ENCODE results near the gene RFNG.
A peak's percentile ranks its signal among the peaks of the same experiment; 100 is the strongest.

The RFNG gene

DNA sequence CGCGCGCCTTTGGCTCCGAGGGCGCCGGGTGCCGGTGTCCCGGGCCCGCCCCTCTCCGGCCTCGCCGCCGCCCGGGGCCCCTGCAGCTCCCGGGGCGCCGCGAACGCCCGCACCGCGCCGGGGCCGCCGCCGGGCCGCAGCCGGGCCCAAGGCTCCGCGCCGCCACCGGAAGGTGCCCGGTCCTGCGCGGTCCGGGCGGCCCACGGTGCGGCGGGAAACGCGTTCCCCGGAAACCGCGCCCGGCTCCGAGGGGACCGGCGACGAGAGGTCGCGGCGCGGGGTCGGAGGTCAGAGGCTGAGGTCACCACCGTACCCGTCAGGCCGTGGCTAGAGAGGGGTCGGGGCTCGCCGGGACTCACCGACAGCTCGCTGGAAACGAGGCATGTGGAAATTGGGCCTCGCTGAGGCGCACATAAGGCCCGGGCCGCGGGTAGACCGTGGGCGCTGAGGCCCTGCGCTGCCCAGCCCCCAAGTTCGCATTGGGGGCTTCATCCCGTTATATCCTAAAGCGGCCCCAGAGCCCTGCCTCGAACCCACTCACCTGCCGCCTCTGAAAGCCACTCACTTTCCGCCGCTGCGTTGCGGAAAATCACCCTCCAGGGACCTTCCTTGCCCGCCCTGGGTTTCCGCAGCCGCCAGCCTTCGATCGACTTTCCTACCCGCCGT is 14.2 kb upstream of the RFNG start, which contains the start of gene DUS1L:
Gene DUS1L, minus strand, starts transcription at position 167 of the 666 bp plus-strand sequence. CDS start 745 bp downstream, outside the sequence.
- Histone ChIP-seq H3K9me3 (ENCODE audit: insufficient read depth, low read depth, low read length) (no peaks in the 10 kb centered on the region), H3K4me3 (ENCODE audit: low read length) (peak within 1 kb of the TSS; percentile 87), H3K36me3 (ENCODE audit: insufficient read depth, low read length) (peaks cover 32% of the 10 kb centered on the region), H3K27me3 (ENCODE audit: insufficient read depth, low read length) (no peaks in the 10 kb centered on the region), H3K9ac (ENCODE audit: low read depth, low read length) (peak within 1 kb of the TSS; percentile 91), H3K27ac (ENCODE audit: low read depth, low read length) (no peak within 1 kb of the TSS), H3K4me1 (ENCODE audit: insufficient read depth, low read length) (no peaks in the 10 kb centered on the region)
- 11% methylated on average over 88 of the region's 88 CpGs for WGBS

DNA sequence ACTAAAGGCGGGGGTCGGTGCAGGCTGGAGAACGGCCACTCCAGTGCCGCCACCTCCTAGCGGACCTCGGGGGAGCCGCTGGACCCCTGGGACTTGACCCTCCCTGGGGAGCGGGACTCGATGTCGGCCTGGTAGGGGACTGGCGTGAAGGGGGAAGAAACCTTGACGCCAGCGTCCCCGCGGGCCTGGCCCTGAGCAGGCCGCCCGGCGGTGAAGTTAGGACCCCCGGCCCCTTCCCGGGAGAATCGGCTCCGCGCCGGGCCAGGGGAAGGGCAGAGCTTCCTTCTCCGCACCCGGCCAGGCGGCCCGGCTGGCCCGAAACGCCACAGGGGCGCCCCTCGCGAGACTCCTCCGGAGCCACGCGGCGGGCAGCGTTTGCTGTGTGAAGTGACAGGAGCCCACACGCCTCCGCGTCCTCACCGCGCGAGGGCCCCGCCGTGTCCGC is 13.6 kb upstream of the RFNG start:
- H3K4me1 ChIP-seq (ENCODE audit: insufficient read depth, low read length): no peaks in the 10 kb centered on the region
- no peaks in the 10 kb centered on the region for H3K9me3 ChIP-seq (ENCODE audit: insufficient read depth, low read depth, low read length)
- H3K4me3 ChIP-seq (ENCODE audit: low read length): peak overlapping the region; percentile 87
- H3K27ac ChIP-seq (ENCODE audit: low read depth, low read length): no peak overlapping the region
- peak overlapping the region; percentile 70 for H3K9ac ChIP-seq (ENCODE audit: low read depth, low read length)
- H3K36me3 ChIP-seq (ENCODE audit: insufficient read depth, low read length): peaks cover 37% of the 10 kb centered on the region
- no peaks in the 10 kb centered on the region for H3K27me3 ChIP-seq (ENCODE audit: insufficient read depth, low read length)
- 2% methylated on average over 47 of the region's 47 CpGs for WGBS

DNA sequence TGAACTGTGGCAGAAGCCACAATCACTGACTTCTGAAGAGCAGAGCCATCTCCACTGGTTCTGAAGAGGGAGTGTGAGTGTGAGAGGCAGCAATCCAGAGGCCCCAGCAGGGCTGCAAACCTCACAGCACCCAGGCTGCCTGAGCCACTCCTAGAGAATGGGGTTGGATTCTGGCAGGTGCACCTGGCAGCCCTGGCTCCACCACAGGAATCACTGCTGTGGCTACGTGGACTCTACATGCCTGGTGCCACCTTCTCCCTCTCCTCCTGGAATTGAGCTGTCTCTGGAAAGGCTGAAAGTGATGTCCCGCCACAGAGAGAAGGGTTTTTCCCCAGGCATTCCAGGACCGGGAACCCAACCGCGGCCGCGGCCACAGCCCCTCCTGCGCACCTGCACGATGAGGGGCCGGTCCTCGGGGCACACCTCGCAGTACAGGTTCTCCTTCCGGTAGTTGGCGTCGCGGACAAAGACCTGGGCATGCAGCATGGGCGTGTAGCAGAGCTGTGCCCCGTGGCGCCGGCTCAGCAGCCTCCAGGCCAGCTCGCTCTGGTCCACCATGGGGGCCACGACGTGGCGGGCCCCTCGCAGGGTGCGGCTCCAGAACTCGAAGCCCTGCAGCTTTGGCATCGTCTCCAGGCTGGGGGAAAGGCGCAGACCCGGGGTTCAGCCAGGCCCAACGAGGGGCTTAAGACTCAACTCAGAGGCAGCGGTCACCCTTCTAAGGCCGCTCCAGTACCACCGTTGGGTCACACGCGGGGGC is 13.0 kb upstream of the RFNG start:
- 58% methylated on average over 36 of the region's 36 CpGs for WGBS
- peak overlapping the region; percentile 70 for H3K9ac ChIP-seq (ENCODE audit: low read depth, low read length)
- H3K36me3 ChIP-seq (ENCODE audit: insufficient read depth, low read length): peaks cover 43% of the 10 kb centered on the region

DNA sequence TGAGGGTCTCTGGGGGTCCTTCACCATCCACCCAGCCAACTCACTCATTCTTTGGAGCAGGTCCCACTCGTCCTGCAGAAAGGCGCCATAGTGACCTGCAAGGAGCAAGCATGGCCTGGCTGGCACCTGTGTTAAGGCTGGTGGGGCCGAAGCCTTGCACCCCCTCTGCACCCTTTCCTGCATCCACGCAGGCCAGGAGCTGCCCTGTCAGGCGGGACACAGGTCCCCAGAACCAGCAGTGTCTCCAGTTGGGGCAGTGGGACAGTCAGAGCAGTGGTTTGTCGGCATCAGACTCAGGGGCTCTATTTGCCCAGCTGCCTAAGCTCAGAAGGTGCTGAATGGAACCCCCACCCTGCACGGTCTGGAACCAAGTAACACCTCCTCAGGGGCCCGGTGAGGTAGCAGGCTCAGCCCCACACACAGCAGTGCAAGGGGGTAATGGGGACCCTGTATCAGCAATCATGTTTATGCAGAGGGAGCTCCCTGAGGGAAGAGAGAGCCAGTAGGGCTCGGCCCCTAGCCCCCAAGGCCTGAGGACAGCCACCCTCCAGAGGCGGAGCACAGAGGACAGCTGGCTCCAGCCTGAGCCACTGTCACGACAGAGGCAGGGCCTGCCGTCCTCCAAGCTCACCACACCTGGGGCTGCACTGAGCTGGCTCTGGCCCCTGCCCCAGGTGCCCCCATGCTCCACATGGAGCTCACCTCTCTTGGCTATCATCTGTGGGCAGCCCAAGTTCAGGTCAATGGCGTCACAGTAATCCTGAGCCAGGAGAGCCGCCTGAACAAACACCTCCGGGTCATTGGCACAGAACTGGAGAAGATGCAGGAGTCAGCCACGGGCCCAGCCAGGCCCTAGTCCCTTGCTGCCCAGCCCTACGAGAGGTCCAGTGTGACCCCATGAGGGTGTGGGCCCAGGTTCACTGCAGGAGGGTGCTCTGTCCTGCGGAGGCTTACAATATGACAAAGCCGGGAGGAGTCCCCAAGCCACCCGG is 12.1 kb upstream of the RFNG start:
- no peak overlapping the region for H3K27ac ChIP-seq (ENCODE audit: low read depth, low read length)
- 91% methylated on average over 20 of the region's 20 CpGs for WGBS
- no peaks in the 10 kb centered on the region for H3K4me1 ChIP-seq (ENCODE audit: insufficient read depth, low read length)
- no peak overlapping the region for H3K9ac ChIP-seq (ENCODE audit: low read depth, low read length)
- no peaks in the 10 kb centered on the region for H3K27me3 ChIP-seq (ENCODE audit: insufficient read depth, low read length)
- no peaks in the 10 kb centered on the region for H3K9me3 ChIP-seq (ENCODE audit: insufficient read depth, low read depth, low read length)
- peaks cover 52% of the 10 kb centered on the region for H3K36me3 ChIP-seq (ENCODE audit: insufficient read depth, low read length)
- H3K4me3 ChIP-seq (ENCODE audit: low read length): peak overlapping the region; percentile 87

More for the DNA sequence above, 13.0 kb upstream of the RFNG start:
- H3K27ac ChIP-seq (ENCODE audit: low read depth, low read length): no peak overlapping the region
- no peaks in the 10 kb centered on the region for H3K4me1 ChIP-seq (ENCODE audit: insufficient read depth, low read length)
- H3K4me3 ChIP-seq (ENCODE audit: low read length): peak overlapping the region; percentile 87
- no peaks in the 10 kb centered on the region for H3K27me3 ChIP-seq (ENCODE audit: insufficient read depth, low read length)
- H3K9me3 ChIP-seq (ENCODE audit: insufficient read depth, low read depth, low read length): no peaks in the 10 kb centered on the region

DNA sequence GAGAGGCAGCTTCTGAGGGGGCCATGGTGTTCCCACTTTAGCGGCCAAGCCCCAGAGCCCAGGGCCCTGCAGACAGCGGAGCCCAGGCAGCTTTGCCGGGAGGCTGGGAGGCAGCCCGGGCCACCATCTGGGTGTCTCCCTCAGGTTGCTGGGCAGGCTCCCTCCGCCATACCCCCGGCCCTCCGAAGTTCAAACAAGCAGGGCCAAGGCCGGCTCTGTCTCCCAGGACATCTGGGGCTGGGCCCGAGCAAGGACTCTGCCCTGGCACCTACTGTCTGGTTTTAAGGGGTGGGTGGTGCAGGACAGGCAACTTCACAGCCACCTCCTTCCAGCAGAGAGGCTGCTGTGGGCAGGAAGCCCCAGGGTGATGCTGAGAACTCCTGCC is 11.4 kb upstream of the RFNG start:
- Histone ChIP-seq H3K4me1 (ENCODE audit: insufficient read depth, low read length) (no peaks in the 10 kb centered on the region), H3K9ac (ENCODE audit: low read depth, low read length) (no peak overlapping the region), H3K36me3 (ENCODE audit: insufficient read depth, low read length) (peaks cover 58% of the 10 kb centered on the region), H3K9me3 (ENCODE audit: insufficient read depth, low read depth, low read length) (no peaks in the 10 kb centered on the region), H3K27me3 (ENCODE audit: insufficient read depth, low read length) (no peaks in the 10 kb centered on the region), H3K27ac (ENCODE audit: low read depth, low read length) (no peak overlapping the region), H3K4me3 (ENCODE audit: low read length) (no peak overlapping the region)
- 96% methylated on average over 9 of the region's 9 CpGs for WGBS

DNA sequence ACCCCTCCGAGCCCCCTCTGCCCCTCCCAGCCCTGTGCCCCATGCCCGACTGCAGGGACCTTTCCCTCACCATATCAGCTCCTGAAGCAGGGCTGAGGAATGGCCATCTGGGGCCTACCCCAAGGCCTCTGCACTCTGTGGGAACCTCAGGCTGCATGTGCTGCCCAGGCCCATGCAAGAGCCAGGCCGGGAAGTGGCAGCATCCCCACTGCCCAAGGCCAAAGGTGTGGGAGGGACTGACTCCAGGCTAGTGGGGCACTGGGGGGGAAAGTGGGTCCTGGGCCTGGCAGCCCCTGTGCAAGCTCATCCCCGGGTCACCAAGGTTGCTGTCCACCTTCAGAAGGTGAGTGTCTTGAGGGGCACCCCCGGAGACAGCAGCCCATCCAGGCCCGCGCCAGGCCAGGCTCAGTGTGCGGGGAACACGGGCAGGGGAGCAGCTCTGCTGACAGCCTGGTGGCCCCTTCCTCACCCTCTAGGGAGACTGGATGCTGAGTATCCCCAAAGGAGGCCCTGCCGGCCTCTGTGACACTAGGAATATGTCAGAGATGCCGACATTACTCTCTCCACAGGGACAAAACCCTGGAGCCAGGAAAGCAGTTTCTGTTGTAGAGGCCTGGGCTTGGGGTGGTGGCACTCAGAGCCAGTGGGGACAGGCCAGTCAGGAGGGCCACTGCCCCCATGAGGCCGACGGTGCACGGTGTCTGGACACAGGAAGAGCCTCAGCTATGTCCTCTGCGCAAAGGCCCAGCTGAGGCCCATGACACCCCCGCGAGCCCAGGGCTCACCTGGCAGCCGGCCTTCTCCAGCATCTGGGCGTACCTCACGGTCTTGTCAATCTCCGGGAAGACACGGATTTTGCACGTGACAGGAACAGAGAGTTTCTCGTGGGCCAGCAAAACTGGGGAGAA is 10.7 kb upstream of the RFNG start:
- H3K27ac ChIP-seq (ENCODE audit: low read depth, low read length): no peak overlapping the region
- H3K27me3 ChIP-seq (ENCODE audit: insufficient read depth, low read length): no peaks in the 10 kb centered on the region
- peaks cover 64% of the 10 kb centered on the region for H3K36me3 ChIP-seq (ENCODE audit: insufficient read depth, low read length)
- H3K4me3 ChIP-seq (ENCODE audit: low read length): no peak overlapping the region
- H3K9ac ChIP-seq (ENCODE audit: low read depth, low read length): no peak overlapping the region
- 94% methylated on average over 24 of the region's 24 CpGs for WGBS
- no peaks in the 10 kb centered on the region for H3K4me1 ChIP-seq (ENCODE audit: insufficient read depth, low read length)
- H3K9me3 ChIP-seq (ENCODE audit: insufficient read depth, low read depth, low read length): no peaks in the 10 kb centered on the region

DNA sequence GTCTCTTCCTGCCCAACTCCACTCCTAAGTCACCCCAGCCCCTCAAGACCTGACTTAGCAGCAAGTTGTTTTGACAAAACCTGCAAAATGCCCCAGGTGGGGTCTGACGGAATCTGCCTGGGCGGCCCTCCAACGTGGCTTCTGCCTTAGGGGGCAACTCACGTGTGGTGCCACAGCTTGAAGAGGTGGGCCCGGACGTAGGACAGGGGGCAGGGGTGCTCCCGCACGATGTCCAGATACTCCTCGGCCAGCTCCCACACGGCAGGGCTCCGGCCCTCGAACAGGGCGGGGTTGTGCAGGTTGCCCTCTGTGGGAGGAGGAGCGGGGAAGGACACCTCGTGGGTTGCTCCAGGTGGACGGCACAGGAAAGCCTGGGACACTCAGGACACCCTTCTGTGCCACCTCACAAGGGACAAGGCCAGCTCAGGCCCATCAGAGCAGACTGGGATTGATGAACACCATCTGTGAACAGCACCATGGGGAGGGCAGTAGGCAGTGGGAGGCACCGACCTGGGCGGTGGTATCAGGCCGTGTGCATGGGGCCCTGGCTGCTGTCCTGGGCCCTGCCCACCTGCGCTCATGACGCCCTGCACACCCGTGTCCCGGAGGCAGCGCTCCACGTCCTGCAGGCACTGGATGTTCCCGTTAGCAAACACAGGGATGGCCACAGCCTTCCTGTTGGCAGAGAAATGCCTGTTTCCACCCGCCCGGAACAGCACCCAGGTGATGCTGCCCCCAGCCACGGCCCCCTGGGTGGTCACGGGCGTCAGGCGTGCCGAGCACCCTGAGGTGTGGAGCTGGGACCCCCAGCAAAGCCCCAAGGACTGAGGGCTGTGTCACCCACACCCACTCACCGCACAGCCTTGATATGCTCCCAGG is 9.7 kb upstream of the RFNG start:
- Histone ChIP-seq H3K9ac (ENCODE audit: low read depth, low read length) (no peak overlapping the region), H3K4me1 (ENCODE audit: insufficient read depth, low read length) (no peaks in the 10 kb centered on the region), H3K27me3 (ENCODE audit: insufficient read depth, low read length) (no peaks in the 10 kb centered on the region), H3K9me3 (ENCODE audit: insufficient read depth, low read depth, low read length) (no peaks in the 10 kb centered on the region), H3K4me3 (ENCODE audit: low read length) (no peak overlapping the region), H3K27ac (ENCODE audit: low read depth, low read length) (no peak overlapping the region), H3K36me3 (ENCODE audit: insufficient read depth, low read length) (peaks cover 75% of the 10 kb centered on the region)
- WGBS: 95% methylated on average over 34 of the region's 34 CpGs

DNA sequence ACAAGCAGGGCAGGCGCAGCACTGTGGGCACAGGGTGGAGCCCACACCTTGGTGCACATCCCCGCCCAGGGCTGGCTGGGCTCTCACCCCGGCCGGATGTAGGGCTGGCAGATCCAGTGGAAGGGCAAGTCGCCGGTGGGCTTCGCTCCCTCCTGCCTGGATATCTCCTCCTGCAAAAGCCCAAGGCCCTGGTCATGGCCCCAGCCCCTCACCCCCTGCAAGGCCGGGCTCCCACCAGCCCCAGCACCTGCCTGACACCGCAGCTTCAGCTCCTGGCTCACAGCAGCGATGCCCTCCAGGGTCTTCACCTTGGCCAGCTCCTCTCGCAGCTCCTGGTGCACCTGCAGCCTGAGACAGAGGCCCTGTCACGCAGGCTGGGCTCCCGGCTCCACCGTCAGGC is 9.0 kb upstream of the RFNG start:
- H3K9ac ChIP-seq (ENCODE audit: low read depth, low read length): no peak overlapping the region
- H3K9me3 ChIP-seq (ENCODE audit: insufficient read depth, low read depth, low read length): no peaks in the 10 kb centered on the region
- H3K4me1 ChIP-seq (ENCODE audit: insufficient read depth, low read length): no peaks in the 10 kb centered on the region
- no peak overlapping the region for H3K4me3 ChIP-seq (ENCODE audit: low read length)
- peaks cover 82% of the 10 kb centered on the region for H3K36me3 ChIP-seq (ENCODE audit: insufficient read depth, low read length)
- no peaks in the 10 kb centered on the region for H3K27me3 ChIP-seq (ENCODE audit: insufficient read depth, low read length)
- no peak overlapping the region for H3K27ac ChIP-seq (ENCODE audit: low read depth, low read length)
- 89% methylated on average over 14 of the region's 14 CpGs for WGBS

DNA sequence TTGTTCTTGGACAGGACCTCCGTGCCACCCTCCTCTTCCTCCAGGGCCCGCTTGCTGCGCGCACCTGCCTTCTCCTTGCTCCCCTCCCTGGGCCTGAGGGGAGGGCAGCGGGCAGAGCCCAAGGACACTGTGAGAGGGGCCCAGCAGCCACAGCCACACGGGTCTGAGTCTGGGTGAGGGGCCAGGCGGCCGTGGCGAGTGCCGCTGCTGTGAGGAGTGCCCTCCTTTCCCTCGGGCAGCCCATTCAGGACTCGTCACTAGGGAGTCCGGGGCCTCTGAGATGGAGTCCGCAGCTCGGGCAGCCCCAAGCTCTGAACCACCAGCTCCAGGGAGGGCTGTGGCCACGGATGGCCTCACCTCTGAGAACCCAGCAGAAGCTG is 8.4 kb upstream of the RFNG start:
- Histone ChIP-seq H3K27ac (ENCODE audit: low read depth, low read length) (no peak overlapping the region), H3K9ac (ENCODE audit: low read depth, low read length) (no peak overlapping the region), H3K27me3 (ENCODE audit: insufficient read depth, low read length) (no peaks in the 10 kb centered on the region), H3K4me1 (ENCODE audit: insufficient read depth, low read length) (no peaks in the 10 kb centered on the region), H3K9me3 (ENCODE audit: insufficient read depth, low read depth, low read length) (no peaks in the 10 kb centered on the region), H3K4me3 (ENCODE audit: low read length) (no peak overlapping the region), H3K36me3 (ENCODE audit: insufficient read depth, low read length) (peaks cover 86% of the 10 kb centered on the region)
- 97% methylated on average over 16 of the region's 16 CpGs for WGBS

All from HUES64 (cell line).